DND-41 (cell line): ENCODE results near the gene CALN1.

Source experiments
- ATAC-seq: fragments of 200-7000 bp; cut with Tn5 transposase; 3 replicates; pipeline ENCODE4 v1.9.1; 2021; ENCODE audit warnings: low read depth; ENCODE audit not compliant: insufficient read depth
- DNase-seq: peaks from one replicate; pipeline ENCODE4 v3.0.0-alpha.2; 2020
- H2AFZ ChIP-seq: 2 replicates; pipeline ENCODE4 v1.6.0; 2012; ENCODE audit warnings: low read depth, low read length
- H3K27ac ChIP-seq: 2 replicates; pipeline ENCODE4 v1.5.1; 2012; ENCODE audit warnings: low read length, inconsistent platforms
- H3K27me3 ChIP-seq: fragments of 200-600 bp; sonication (generic); 2 replicates; pipeline ENCODE4 v1.6.0; 2012; ENCODE audit warnings: low read length, mild to moderate bottlenecking, inconsistent platforms; ENCODE audit not compliant: insufficient read depth, poor library complexity
- H3K36me3 ChIP-seq: 2 replicates; pipeline ENCODE4 v1.5.1; 2012; ENCODE audit warnings: low read length, inconsistent platforms; ENCODE audit not compliant: insufficient read depth
- H3K4me1 ChIP-seq: 2 replicates; pipeline ENCODE4 v1.5.1; 2012; ENCODE audit warnings: mild to moderate bottlenecking, low read length; ENCODE audit not compliant: insufficient read depth
- H3K4me2 ChIP-seq: 2 replicates; pipeline ENCODE4 v1.6.0; 2012; ENCODE audit warnings: mild to moderate bottlenecking, moderate library complexity, low read length, inconsistent platforms; ENCODE audit not compliant: insufficient read depth
- H3K4me3 ChIP-seq, 2 experiments: fragments of 200-600 bp in 1 of 2; shearing (Covaris generic) in 1 of 2; 2 replicates each; pipeline ENCODE4 v1.5.1; 2012 to 2016; ENCODE audit warnings: inconsistent platforms in 2 of 2, low read length in 2 of 2, mild to moderate bottlenecking in 2 of 2, low read depth in 1 of 2, moderate library complexity in 1 of 2
- H3K79me2 ChIP-seq: 2 replicates; pipeline ENCODE4 v1.6.0; 2012; ENCODE audit warnings: low read length, inconsistent platforms; ENCODE audit not compliant: insufficient read depth
- H3K9ac ChIP-seq: 2 replicates; pipeline ENCODE4 v1.6.0; 2012; ENCODE audit warnings: low read depth, mild to moderate bottlenecking, inconsistent platforms, low read length, moderate library complexity
- H3K9me3 ChIP-seq: 2 replicates; pipeline ENCODE4 v1.5.1; 2012; ENCODE audit warnings: low read length, moderate library complexity, mild to moderate bottlenecking, inconsistent platforms; ENCODE audit not compliant: insufficient read depth, severe bottlenecking
- H4K20me1 ChIP-seq: 2 replicates; pipeline ENCODE4 v1.6.0; 2012; ENCODE audit warnings: low read length; ENCODE audit not compliant: insufficient read depth
- EZH2 ChIP-seq: IDR thresholded peaks from 3 replicates; pipeline ENCODE4 v1.6.1; 2012; ENCODE audit warnings: borderline replicate concordance, low read depth, mild to moderate bottlenecking, moderate library complexity, low read length, inconsistent platforms; ENCODE audit not compliant: severe bottlenecking
- TF ChIP-seq, protein P1 (sequence below): IDR thresholded peaks from 2 replicates; pipeline ENCODE4 v1.5.1; 2012; ENCODE audit warnings: borderline replicate concordance, low read length, moderate library complexity, mild to moderate bottlenecking; ENCODE audit not compliant: poor library complexity, severe bottlenecking; ENCODE audit errors: extremely low read depth

Gene CALN1

GRCh38 chr7:71995111-71995510, 417.0 kb downstream of the CALN1 start:
- no peak for ATAC-seq
- H3K27me3 ChIP-seq: no peaks in the 10 kb centered on the region

GRCh38 chr7:71991586-71991985, 420.6 kb downstream of the CALN1 start:
- H3K27me3 ChIP-seq: no peaks in the 10 kb centered on the region
- H3K4me3 ChIP-seq: no peak overlapping the region
- no peak overlapping the region for H3K9ac ChIP-seq
- no peak for DNase-seq
- H2AFZ ChIP-seq: peak overlapping the region; percentile 37; the same call in 1 of the 2 replicates
- H3K79me2 ChIP-seq: no peaks in the 10 kb centered on the region
- H3K36me3 ChIP-seq: no peaks in the 10 kb centered on the region
- H3K27ac ChIP-seq: peak overlapping the region; percentile 29
- TF ChIP-seq EZH2: no peak
- TF ChIP-seq, protein P1, sequence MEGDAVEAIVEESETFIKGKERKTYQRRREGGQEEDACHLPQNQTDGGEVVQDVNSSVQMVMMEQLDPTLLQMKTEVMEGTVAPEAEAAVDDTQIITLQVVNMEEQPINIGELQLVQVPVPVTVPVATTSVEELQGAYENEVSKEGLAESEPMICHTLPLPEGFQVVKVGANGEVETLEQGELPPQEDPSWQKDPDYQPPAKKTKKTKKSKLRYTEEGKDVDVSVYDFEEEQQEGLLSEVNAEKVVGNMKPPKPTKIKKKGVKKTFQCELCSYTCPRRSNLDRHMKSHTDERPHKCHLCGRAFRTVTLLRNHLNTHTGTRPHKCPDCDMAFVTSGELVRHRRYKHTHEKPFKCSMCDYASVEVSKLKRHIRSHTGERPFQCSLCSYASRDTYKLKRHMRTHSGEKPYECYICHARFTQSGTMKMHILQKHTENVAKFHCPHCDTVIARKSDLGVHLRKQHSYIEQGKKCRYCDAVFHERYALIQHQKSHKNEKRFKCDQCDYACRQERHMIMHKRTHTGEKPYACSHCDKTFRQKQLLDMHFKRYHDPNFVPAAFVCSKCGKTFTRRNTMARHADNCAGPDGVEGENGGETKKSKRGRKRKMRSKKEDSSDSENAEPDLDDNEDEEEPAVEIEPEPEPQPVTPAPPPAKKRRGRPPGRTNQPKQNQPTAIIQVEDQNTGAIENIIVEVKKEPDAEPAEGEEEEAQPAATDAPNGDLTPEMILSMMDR: no peak
- H3K4me2 ChIP-seq: no peak overlapping the region
- no peaks in the 10 kb centered on the region for H3K9me3 ChIP-seq
- H3K4me1 ChIP-seq: peaks cover 28% of the 10 kb centered on the region
- H4K20me1 ChIP-seq: no peaks in the 10 kb centered on the region
- no peak for ATAC-seq

More at GRCh38 chr7:71995111-71995510, 417.0 kb downstream of the CALN1 start:
- H3K4me1 ChIP-seq: peaks cover 26% of the 10 kb centered on the region
- no peaks in the 10 kb centered on the region for H4K20me1 ChIP-seq
- no peak overlapping the region for H3K4me2 ChIP-seq
- H2AFZ ChIP-seq: no peak overlapping the region
- no peaks in the 10 kb centered on the region for H3K9me3 ChIP-seq
- no peak overlapping the region for H3K4me3 ChIP-seq
- no peak for DNase-seq
- H3K27ac ChIP-seq: no peak overlapping the region
- H3K9ac ChIP-seq: no peak overlapping the region
- no peaks in the 10 kb centered on the region for H3K79me2 ChIP-seq
- no peaks in the 10 kb centered on the region for H3K36me3 ChIP-seq
- TF ChIP-seq, protein P1: no peak
- TF ChIP-seq EZH2: no peak

DNA sequence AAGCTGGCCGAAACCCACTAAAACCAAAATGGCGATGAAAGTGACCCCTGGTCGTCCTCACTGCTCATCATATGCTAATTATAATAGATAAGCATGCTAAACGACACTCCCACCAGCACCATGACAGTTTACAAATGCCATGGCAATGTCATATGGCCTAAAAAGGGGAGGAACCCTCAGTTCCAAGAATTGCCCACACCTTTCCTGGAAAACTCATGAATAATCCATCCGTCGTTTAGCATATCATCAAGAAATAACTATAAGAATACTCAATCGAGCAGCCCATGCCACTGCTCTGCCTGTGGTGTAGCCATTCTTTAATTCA, 422.0 kb downstream of the CALN1 start:
- no peaks in the 10 kb centered on the region for H4K20me1 ChIP-seq
- no peak overlapping the region for H2AFZ ChIP-seq
- H3K4me2 ChIP-seq: no peak overlapping the region
- H3K27ac ChIP-seq: no peak overlapping the region
- TF ChIP-seq, protein P1: no peak
- no peak for TF ChIP-seq EZH2
- no peaks in the 10 kb centered on the region for H3K36me3 ChIP-seq
- no peaks in the 10 kb centered on the region for H3K79me2 ChIP-seq
- no peak overlapping the region for H3K9ac ChIP-seq
- H3K4me1 ChIP-seq: peaks cover 28% of the 10 kb centered on the region
- H3K9me3 ChIP-seq: no peaks in the 10 kb centered on the region
- ATAC-seq: no peak
- H3K4me3 ChIP-seq: no peak overlapping the region
- no peak for DNase-seq
- no peaks in the 10 kb centered on the region for H3K27me3 ChIP-seq

- Histone ChIP-seq H3K4me3 (no peak overlapping the region), H2AFZ (no peak overlapping the region), H3K9ac (no peak overlapping the region), H4K20me1 (no peaks in the 10 kb centered on the region), H3K27me3 (no peaks in the 10 kb centered on the region), H3K36me3 (no peaks in the 10 kb centered on the region), H3K27ac (no peak overlapping the region), H3K79me2 (no peaks in the 10 kb centered on the region), H3K9me3 (no peaks in the 10 kb centered on the region), H3K4me1 (peaks cover 30% of the 10 kb centered on the region), H3K4me2 (no peak overlapping the region)
- no peak for TF ChIP-seq EZH2
- TF ChIP-seq, protein P1: no peak
- ATAC-seq (peak; percentile 40; the same call in 1 of the 3 replicates), DNase-seq (no peak)
Measured at GRCh38 chr7:71988201-71988600, 423.9 kb downstream of the CALN1 start.
